NCI-H774 (cell line): ENCODE data around the gene IGF1.
"Not testable (repeated sequence)": the region's sequence is repeated elsewhere in the genome, so short reads cannot be mapped to it uniquely, and the experiment has no call there.

Experiments
- DNase-seq: peaks from one replicate; lab custom pipeline; 2025; lab: John Stamatoyannopoulos, UW

IGF1 gene

DNA sequence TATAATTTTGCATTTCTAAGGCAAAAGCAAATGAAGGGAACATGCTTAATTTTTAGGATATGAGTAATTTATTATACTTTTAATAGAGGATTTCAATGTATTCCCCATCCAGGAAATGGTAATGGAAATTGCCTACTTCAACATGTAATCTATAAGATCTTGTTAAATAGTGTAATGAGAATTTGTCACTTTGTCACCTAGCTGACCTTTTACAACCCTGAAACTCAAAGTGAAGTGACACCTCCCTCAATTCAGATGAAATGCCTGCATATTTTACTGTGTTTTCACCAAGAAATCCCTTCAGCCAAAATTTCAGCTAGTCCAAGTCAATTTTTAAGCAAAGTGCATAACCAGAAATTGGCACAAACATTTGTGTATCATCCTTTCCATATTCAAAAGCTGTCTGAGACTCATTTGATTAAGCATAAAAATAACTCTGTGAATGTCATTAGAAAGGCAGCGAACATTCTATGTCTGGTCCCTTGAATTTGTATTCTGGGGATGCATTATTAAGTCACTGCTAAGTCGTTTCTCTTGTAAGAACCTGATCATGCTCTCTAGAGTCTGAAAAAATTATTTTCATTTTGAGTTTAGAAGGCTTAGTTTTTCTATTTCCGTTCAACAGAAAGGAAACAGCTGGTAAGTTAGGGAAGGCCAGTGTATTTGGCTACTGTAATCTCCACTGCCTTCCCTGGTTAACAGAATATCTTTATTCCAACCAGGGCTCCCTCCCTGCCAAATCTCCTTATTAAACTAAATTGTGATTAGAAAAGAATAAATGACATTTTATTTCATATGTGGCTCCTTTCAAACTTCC lies 100.8 kb downstream of the IGF1 start:
- no peak for DNase-seq

- DNase-seq: no peak
Observed at GRCh38 chr12:102376781-102377180, 103.6 kb downstream of the IGF1 start.

DNA sequence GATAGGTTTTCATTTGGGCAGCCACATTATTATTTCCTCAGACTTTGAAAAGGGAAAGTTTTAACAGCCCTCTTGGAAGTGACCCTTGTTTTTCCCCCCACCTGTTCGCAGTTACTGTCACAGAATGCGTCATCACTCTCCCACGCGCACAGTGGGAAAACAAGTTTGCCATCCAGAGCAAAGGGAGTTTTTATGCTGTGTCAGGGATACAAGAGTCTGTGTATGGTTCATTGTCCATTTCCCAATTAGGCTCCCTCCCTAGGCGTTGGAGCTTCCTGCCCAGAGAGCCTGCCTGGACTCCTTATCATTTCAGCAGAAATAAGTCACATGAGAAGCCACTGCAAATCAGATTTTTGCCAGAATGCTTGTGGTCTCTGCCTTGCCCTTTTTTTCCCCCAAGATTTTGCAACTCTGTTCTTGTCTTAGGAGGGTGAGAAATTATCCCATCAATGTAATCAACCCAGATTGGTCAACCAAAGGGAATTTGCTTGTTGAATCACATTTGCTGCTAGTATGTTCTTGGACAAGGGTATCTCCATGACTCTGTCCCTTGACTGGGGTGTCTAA lies 104.1 kb downstream of the IGF1 start:
- DNase-seq: no peak

- no peak for DNase-seq
Observed at GRCh38 chr12:102374190-102374589, 106.2 kb downstream of the IGF1 start.

DNA sequence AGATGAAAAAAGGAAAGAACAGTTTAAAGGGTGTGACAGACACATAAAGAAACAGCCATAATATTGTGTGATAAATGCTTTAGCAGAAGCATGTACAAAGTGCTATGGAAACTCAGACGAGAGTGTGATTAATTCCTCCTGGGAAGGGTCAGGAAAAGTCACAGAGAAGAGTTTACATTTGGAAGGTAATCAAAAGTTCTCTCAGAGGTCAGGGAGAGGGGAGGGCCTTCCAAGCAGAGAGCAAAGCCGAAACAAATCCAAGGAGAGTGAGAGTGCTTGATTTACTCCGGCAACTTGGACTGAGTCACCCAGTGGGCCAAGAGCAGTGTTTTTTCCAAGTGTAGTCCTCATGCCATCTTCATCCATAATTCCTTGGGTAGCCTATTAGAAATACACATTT lies 108.3 kb downstream of the IGF1 start:
- no peak for DNase-seq

- DNase-seq: no peak
Observed at GRCh38 chr12:102371165-102371564, 109.2 kb downstream of the IGF1 start.

GRCh38 chr12:102369876-102370275 lies 110.5 kb downstream of the IGF1 start:
- no peak for DNase-seq

DNA sequence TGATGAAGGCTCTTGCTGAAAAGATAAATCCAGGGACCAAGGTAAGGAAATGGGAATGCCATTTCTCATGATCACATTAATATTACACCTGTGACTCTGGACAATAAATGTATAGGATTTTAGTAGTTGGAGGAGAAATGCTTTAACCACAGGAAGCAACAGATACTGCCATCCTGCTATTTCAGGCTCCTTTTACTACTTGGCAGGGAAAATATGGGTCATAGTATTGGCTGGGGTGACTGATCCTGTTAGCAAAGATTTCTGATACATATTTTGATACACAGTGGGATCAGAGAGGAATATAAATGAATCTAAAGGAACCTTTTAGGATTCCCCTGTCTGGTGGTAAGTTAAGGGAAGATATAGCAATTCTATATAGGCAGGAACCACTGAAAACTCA lies 115.0 kb downstream of the IGF1 start:
- DNase-seq: no peak

DNA sequence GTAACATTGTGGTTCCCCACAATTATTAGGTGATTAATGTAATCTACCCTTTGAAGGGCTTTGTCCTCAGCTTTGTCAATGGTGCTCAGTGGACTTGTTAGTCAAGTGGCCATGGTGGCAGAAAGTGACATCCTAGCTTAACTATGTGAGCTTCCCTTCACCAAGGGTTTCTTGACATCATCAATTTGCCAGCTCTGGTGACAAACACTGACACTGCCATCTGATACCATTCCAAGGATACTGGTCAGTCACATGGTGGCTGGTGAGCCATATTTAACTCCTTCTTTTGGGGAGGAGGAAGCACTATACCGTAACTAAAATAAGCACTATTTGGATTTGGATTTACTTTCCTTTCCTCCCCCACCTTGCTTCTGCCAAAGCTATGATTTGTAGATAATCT lies 115.7 kb downstream of the IGF1 start:
- no peak for DNase-seq

GRCh38 chr12:102356690-102357089 lies 123.7 kb downstream of the IGF1 start:
- DNase-seq: no peak

DNA sequence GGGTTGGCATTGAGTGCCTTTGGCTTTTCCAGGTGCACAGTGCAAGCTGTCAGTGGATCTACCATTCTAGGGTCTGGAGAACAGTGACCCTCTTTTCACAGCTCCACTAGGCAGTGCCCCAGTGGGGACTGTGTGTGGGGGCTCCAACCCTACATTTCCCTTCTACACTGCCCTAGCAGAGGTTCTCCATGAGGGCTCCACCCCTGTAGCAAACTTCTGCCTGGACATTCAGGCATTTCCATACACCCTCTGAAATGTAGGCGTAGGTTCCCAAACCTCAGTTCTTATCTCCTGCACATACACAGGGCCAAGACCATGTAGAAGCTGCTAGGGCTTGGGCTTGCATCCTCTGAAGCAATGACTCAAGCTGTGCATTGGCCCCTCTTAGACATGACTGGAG lies 126.1 kb downstream of the IGF1 start:
- DNase-seq: not testable (repeated sequence)

DNA sequence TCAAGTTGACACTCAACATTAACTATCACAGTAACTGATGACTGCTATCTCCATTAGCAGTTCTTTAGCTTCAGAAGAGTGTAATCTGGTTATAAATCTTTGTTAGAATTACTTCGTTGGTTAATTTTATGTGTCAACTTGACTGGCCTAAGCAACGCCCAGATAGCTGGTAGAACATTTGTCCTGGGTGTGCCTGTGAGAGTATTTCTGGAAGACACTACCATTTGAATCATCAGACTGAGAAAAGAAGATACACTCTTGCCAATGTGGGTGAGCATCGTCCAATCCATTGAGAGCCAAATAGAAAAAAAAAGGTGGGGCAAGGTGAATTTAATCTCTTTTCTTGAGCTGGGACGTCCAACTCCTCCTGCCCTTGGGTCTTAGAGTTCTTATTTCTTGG lies 129.0 kb downstream of the IGF1 start:
- no peak for DNase-seq

DNA sequence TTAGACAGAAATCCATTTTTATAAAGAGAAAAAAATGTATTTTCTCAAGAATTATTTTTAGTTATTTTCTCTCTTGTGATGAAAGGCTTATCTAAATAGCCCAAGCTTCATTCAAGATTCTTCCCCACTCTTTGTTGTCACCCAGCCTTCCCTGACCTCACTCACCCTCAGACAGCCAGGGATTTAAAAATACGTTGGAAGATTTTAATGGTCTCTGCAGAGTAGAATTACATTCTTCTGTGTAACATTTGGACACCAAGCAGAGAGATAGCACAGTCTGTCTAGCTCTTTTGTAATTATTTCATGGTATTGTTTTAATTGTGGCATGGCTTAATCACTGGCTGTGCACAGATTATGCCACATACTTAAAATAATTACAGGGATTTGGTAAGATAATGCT lies 130.3 kb downstream of the IGF1 start:
- DNase-seq: no peak

- DNase-seq: no peak
Observed at GRCh38 chr12:102349079-102349478, 131.3 kb downstream of the IGF1 start.

GRCh38 chr12:102347811-102348210 lies 132.6 kb downstream of the IGF1 start:
- no peak for DNase-seq
